CD14-positive monocyte (primary cell): ENCODE results near the gene MACROH2A1. TPM values are rescaled to one million over a fixed set of nuclear protein-coding genes. Genes with fewer than 3 reads are reported as not detected.

ENCODE experiments used
- DNase-seq, 3 donors: peaks; one replicate each; pipeline ENCODE4 v3.0.0-alpha.2; 2011 to 2022
- H2AFZ ChIP-seq: 2 replicates; pipeline ENCODE4 v1.6.0; 2012; ENCODE audit warnings: mild to moderate bottlenecking, low read depth, low read length, inconsistent platforms; ENCODE audit not compliant: insufficient read depth, poor library complexity, severe bottlenecking
- H3K27ac ChIP-seq, 2 donors: 1 replicate in 1 of 2; 2 replicates in 1 of 2; pipeline ENCODE4 v1.5.1; 2012 to 2013; ENCODE audit warnings: low read length in 2 of 2, control low read depth in 1 of 2, inconsistent platforms in 1 of 2, low read depth in 1 of 2, mild to moderate bottlenecking in 1 of 2
- H3K27me3 ChIP-seq, 2 donors: one replicate each; pipeline versions ENCODE4 v1.6.0 to v1.6.1; 2011 to 2013; ENCODE audit warnings: low read length in 2 of 2; ENCODE audit not compliant: control insufficient read depth in 2 of 2, insufficient read depth in 2 of 2
- H3K36me3 ChIP-seq, 2 donors: replicated peaks in 1 of 2; 1 replicate in 1 of 2; 2 replicates in 1 of 2; pipeline versions ENCODE4 v1.5.1 to v1.6.1; 2012 to 2013; ENCODE audit warnings: low read length in 2 of 2, control low read depth in 1 of 2, inconsistent platforms in 1 of 2, mild to moderate bottlenecking in 1 of 2; ENCODE audit not compliant: insufficient read depth in 2 of 2, control insufficient read depth in 1 of 2
- H3K4me1 ChIP-seq, 2 donors: 1 replicate in 1 of 2; 2 replicates in 1 of 2; pipeline versions ENCODE4 v1.5.1 to v1.6.1; 2012 to 2013; ENCODE audit warnings: low read length in 2 of 2, control low read depth in 1 of 2, inconsistent platforms in 1 of 2, mild to moderate bottlenecking in 1 of 2, moderate library complexity in 1 of 2; ENCODE audit not compliant: insufficient read depth in 2 of 2, control insufficient read depth in 1 of 2
- H3K4me2 ChIP-seq: replicated peaks from 2 replicates; pipeline ENCODE3; 2012; ENCODE audit warnings: low read length, moderate library complexity, mild to moderate bottlenecking; ENCODE audit not compliant: poor library complexity, severe bottlenecking; ENCODE audit errors: extremely low read depth
- H3K4me3 ChIP-seq, 3 experiments: fragments of 200-600 bp in 1 of 3; sonication (generic) in 1 of 3; replicated peaks in 1 of 3; 1 replicate in 2 of 3; 2 replicates in 1 of 3; pipeline ENCODE4 v1.5.1; 2011 to 2013; ENCODE audit warnings: low read length in 3 of 3, mild to moderate bottlenecking in 3 of 3, control low read depth in 2 of 3, low read depth in 2 of 3, inconsistent platforms in 1 of 3, moderate library complexity in 1 of 3
- H3K79me2 ChIP-seq: 2 replicates; pipeline ENCODE4 v1.6.0; 2012; ENCODE audit warnings: mild to moderate bottlenecking, control low read depth, inconsistent platforms, low read length, moderate library complexity; ENCODE audit not compliant: insufficient read depth
- H3K9ac ChIP-seq: 2 replicates; pipeline ENCODE4 v1.6.0; 2017; ENCODE audit warnings: low read length, mild to moderate bottlenecking; ENCODE audit not compliant: insufficient read depth, poor library complexity, severe bottlenecking
- H3K9me3 ChIP-seq, 2 donors: replicated peaks in 1 of 2; 1 replicate in 1 of 2; 2 replicates in 1 of 2; pipeline versions ENCODE4 v1.5.1 to v1.6.1; 2012 to 2013; ENCODE audit warnings: low read length in 2 of 2, control low read depth in 1 of 2; ENCODE audit not compliant: control insufficient read depth in 1 of 2, insufficient read depth in 1 of 2
- H4K20me1 ChIP-seq: 2 replicates; pipeline ENCODE4 v1.6.0; 2012; ENCODE audit warnings: mild to moderate bottlenecking, low read length, control low read depth, moderate library complexity; ENCODE audit not compliant: insufficient read depth
- H3K27ac Mint-ChIP-seq, 7 donors: one replicate each; pipeline ENCODE4 v1.8.0; 2020; ENCODE audit warnings: mild to moderate bottlenecking in 7 of 7, mixed read lengths in 7 of 7, moderate library complexity in 6 of 7, inconsistent platforms in 2 of 7
- H3K27me3 Mint-ChIP-seq, 3 donors: one replicate each; pipeline ENCODE4 v1.8.0; 2021 to 2022; ENCODE audit warnings: low read depth in 3 of 3, mild to moderate bottlenecking in 3 of 3, mixed read lengths in 3 of 3, moderate library complexity in 3 of 3, inconsistent platforms in 1 of 3
- H3K36me3 Mint-ChIP-seq, 2 donors: one replicate each; pipeline ENCODE4 v1.8.0; 2020; ENCODE audit warnings: mixed read lengths in 2 of 2, inconsistent platforms in 1 of 2, mild to moderate bottlenecking in 1 of 2
- H3K4me1 Mint-ChIP-seq: one replicate; pipeline ENCODE4 v1.8.0; 2020; ENCODE audit warnings: mild to moderate bottlenecking, mixed read lengths
- H3K4me3 Mint-ChIP-seq, 2 donors: one replicate each; pipeline ENCODE4 v1.8.0; 2020; ENCODE audit warnings: mild to moderate bottlenecking in 2 of 2, mixed read lengths in 2 of 2, moderate library complexity in 1 of 2
- H3K9me3 Mint-ChIP-seq, 7 donors: one replicate each; pipeline ENCODE4 v1.8.0; 2020 to 2022; ENCODE audit warnings: mixed read lengths in 7 of 7, mild to moderate bottlenecking in 6 of 7, moderate library complexity in 6 of 7, inconsistent platforms in 2 of 7
- CTCF ChIP-seq: fragments of 200-600 bp; IDR thresholded peaks from one replicate; pipeline ENCODE4 v1.8.0; 2022; ENCODE audit warnings: antibody characterized with exemption, mild to moderate bottlenecking
- WGBS: methylation state at CpG from one replicate; pipeline ENCODE4 v1.1.5; 2013; ENCODE audit warnings: missing lambda C conversion rate; ENCODE audit not compliant: insufficient coverage; 5-methylcytosine and 5-hydroxymethylcytosine counted together
- intact Hi-C, 2 donors: fragments of 100-400 bp; cut with micrococcal nuclease; formaldehyde crosslinking; loops; one replicate each; pipeline versions ENCODE4 v1.15.0 to v1.15.1; 2023
- polyA plus RNA-seq, 3 donors: library from polyadenylated mRNA; depleted of rRNA in 1 of 3; unstranded in 2 of 3; stranded (reverse) in 1 of 3; fragments of 300-500 nt in 2 of 3; fragments of >200 nt in 1 of 3; fragmentation: Illumina TruSeq in 2 of 3; gene quantifications; 1 replicate in 2 of 3; 2 replicates in 1 of 3; pipeline ENCODE4 v1.2.3, GENCODE V29; 2012 to 2021

The MACROH2A1 gene
- polyA plus RNA-seq, 3 donors, result 352 to 443 (median 440) TPM

- Histone ChIP-seq H2AFZ (no peak overlapping the region), H3K4me1 (peaks cover 100% of the 10 kb centered on the region in 2 donors), H3K4me3 (peak overlapping the region in 1 of 3 experiments; percentile 61), H3K4me2 (peak overlapping the region; percentile 64), H3K9me3 (no peaks in the 10 kb centered on the region), H3K79me2 (peaks cover 94% of the 10 kb centered on the region), H4K20me1 (peaks cover 57% of the 10 kb centered on the region), H3K27ac (peak overlapping the region; percentile 96 to 97), H3K27me3 (no peaks in the 10 kb centered on the region), H3K9ac (peak overlapping the region; percentile 63), H3K36me3 (peaks cover 52% of the 10 kb centered on the region in 2 donors)
- Mint-ChIP-seq H3K4me1 (peaks cover 99% of the 10 kb centered on the region), H3K27me3 (peaks cover 0 to 1% (median 1%) of the 10 kb centered on the region in 3 donors), H3K36me3 (peaks cover 85 to 86% of the 10 kb centered on the region in 2 donors), H3K4me3 (peak overlapping the region; percentile 61 to 71), H3K27ac (peak overlapping the region; percentile 94 to 99 (median 99)), H3K9me3 (peaks cover 0 to 5% (median 0%) of the 10 kb centered on the region in 7 donors)
- no peak for TF ChIP-seq CTCF
- DNase-seq, result no peak
- intact Hi-C loops, result no loop called here
Measured at GRCh38 chr5:135387629-135387960, 11.4 kb downstream of the MACROH2A1 start.

- H3K36me3 ChIP-seq, result peaks cover 57% of the 10 kb centered on the region in 2 donors
- H3K4me1 Mint-ChIP-seq, result peaks cover 99% of the 10 kb centered on the region
- no peaks in the 10 kb centered on the region for H3K9me3 ChIP-seq
- peaks cover 0 to 5% (median 0%) of the 10 kb centered on the region in 7 donors for H3K9me3 Mint-ChIP-seq
- 10% methylated on average over 5 of the region's 8 CpGs for WGBS
- peaks cover 86 to 87% of the 10 kb centered on the region in 2 donors for H3K36me3 Mint-ChIP-seq
- TF ChIP-seq CTCF, result no peak
- H3K27me3 Mint-ChIP-seq, result peaks cover 0 to 1% (median 1%) of the 10 kb centered on the region in 3 donors
- peak overlapping the region in 1 of 3 experiments; percentile 61 for H3K4me3 ChIP-seq
- peak overlapping the region; percentile 61 to 71 for H3K4me3 Mint-ChIP-seq
- H3K9ac ChIP-seq, result peak overlapping the region; percentile 63
- no peak overlapping the region for H2AFZ ChIP-seq
- H4K20me1 ChIP-seq, result peaks cover 59% of the 10 kb centered on the region
- H3K27ac ChIP-seq, result peak overlapping the region; percentile 96 to 97
- DNase-seq, result peak; percentile 92 to 97 (median 95)
- no peaks in the 10 kb centered on the region for H3K27me3 ChIP-seq
- intact Hi-C loops, result no loop called here
- H3K4me2 ChIP-seq, result peak overlapping the region; percentile 64
- H3K79me2 ChIP-seq, result peaks cover 95% of the 10 kb centered on the region
- H3K4me1 ChIP-seq, result peaks cover 100% of the 10 kb centered on the region in 2 donors
- peak overlapping the region; percentile 94 to 99 (median 99) for H3K27ac Mint-ChIP-seq
Measured at GRCh38 chr5:135386886-135387628, 12.0 kb downstream of the MACROH2A1 start.
